Measurements from ENCODE around the gene CDR2.

Gene CDR2

DNA sequence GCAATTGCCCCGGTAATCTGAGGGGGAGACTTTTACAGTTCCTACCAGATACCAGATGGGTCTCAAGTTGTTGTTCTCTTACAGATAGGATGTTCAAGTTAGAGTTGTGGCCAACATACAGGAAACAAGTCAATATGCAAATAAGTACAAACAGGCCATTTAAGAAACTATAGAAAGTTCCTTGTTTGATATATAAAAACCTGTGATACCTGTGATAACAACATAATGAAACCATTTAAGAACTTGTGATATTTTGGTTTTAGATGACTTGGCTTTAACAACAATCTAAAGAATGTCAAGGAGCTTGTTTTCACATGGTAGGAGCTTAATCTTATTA, 16.8 kb downstream of the CDR2 start:
- Histone ChIP-seq H3F3A (ENCODE audit: insufficient read depth) (no peaks in the 10 kb centered on the region), H3K27ac (ENCODE audit: low read depth, low read length) (peak overlapping the region; percentile 50), H3K9ac (ENCODE audit: low read length) (no peak overlapping the region), H3K9me3 (ENCODE audit: insufficient read depth, low read length) (no peaks in the 10 kb centered on the region), H3K4me2 (ENCODE audit: low read depth, low read length, poor library complexity, severe bottlenecking) (peak overlapping the region; percentile 22), H4K20me1 (ENCODE audit: low read depth, low read length) (no peaks in the 10 kb centered on the region), H3K4me3 (ENCODE audit: insufficient read depth, low read length, poor library complexity, severe bottlenecking) (no peak overlapping the region), H3K79me2 (ENCODE audit: insufficient read depth, low read length) (peaks cover 15% of the 10 kb centered on the region), H3K36me3 (ENCODE audit: low read length) (peaks cover 3% of the 10 kb centered on the region; the same call in 1 of the 2 replicates), H3K27me3 (ENCODE audit: low read length) (no peaks in the 10 kb centered on the region), H3K9me2 (replicated peaks; ENCODE audit: insufficient read depth, low read length) (no peaks in the 10 kb centered on the region), H2AFZ (ENCODE audit: low read depth, low read length, severe bottlenecking) (no peak overlapping the region)
- no peak for TF ChIP-seq EZH2phosphoT487 (conservative IDR thresholded peaks at IDR 0.05; ENCODE audit: low read length)
- TF ChIP-seq, protein P1, sequence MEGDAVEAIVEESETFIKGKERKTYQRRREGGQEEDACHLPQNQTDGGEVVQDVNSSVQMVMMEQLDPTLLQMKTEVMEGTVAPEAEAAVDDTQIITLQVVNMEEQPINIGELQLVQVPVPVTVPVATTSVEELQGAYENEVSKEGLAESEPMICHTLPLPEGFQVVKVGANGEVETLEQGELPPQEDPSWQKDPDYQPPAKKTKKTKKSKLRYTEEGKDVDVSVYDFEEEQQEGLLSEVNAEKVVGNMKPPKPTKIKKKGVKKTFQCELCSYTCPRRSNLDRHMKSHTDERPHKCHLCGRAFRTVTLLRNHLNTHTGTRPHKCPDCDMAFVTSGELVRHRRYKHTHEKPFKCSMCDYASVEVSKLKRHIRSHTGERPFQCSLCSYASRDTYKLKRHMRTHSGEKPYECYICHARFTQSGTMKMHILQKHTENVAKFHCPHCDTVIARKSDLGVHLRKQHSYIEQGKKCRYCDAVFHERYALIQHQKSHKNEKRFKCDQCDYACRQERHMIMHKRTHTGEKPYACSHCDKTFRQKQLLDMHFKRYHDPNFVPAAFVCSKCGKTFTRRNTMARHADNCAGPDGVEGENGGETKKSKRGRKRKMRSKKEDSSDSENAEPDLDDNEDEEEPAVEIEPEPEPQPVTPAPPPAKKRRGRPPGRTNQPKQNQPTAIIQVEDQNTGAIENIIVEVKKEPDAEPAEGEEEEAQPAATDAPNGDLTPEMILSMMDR (IDR thresholded peaks at IDR 0.05; ENCODE audit: insufficient read depth, low read length, poor library complexity, severe bottlenecking), result no peak

DNA sequence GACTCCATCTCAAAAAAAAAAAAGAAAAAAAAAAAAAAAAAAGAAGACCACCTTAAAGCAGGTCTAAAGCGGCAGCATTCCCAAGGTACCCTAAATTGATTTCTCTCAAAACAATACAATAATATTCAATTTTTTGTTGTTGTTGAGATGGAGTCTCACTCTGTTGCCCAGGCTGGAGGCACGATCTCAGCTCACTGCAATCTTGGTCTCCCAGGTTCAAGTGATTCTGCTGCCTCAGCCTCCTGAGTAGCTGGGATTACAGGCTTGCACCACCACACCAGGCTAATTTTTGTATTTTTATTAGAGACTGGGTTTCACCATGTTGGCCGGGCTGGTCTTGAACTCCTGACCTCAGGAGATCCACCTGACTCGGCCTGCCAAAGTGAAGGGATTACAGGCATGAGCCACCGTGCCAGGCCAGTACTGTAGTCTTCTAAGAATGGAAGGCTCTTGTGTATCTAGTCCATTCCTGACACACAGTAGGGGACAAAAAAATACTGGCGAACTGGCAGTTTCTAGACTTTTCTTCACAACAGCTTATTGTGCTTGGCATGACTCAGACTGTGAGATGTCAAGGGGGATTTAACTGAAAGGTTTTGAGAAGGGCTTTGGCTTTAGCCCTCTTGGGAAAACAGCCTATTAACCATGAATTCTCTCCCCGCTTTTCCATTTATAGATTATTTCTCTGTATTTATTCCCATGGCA, 17.3 kb downstream of the CDR2 start:
- peak overlapping the region; percentile 22 for H3K4me2 ChIP-seq (ENCODE audit: low read depth, low read length, poor library complexity, severe bottlenecking)
- H3K36me3 ChIP-seq (ENCODE audit: low read length), result 0 out of 2 replicates have a peak, but pooled peaks cover 3% of the 10 kb centered on the region
- no peak overlapping the region for H2AFZ ChIP-seq (ENCODE audit: low read depth, low read length, severe bottlenecking)
- H3K79me2 ChIP-seq (ENCODE audit: insufficient read depth, low read length), result peaks cover 19% of the 10 kb centered on the region
- no peak overlapping the region for H3K9ac ChIP-seq (ENCODE audit: low read length)
- H4K20me1 ChIP-seq (ENCODE audit: low read depth, low read length), result no peaks in the 10 kb centered on the region
- H3K27ac ChIP-seq (ENCODE audit: low read depth, low read length), result peak overlapping the region; percentile 50
- no peaks in the 10 kb centered on the region for H3K9me2 ChIP-seq (replicated peaks; ENCODE audit: insufficient read depth, low read length)
- no peak overlapping the region for H3K4me3 ChIP-seq (ENCODE audit: insufficient read depth, low read length, poor library complexity, severe bottlenecking)
- no peaks in the 10 kb centered on the region for H3F3A ChIP-seq (ENCODE audit: insufficient read depth)
- no peaks in the 10 kb centered on the region for H3K27me3 ChIP-seq (ENCODE audit: low read length)
- H3K9me3 ChIP-seq (ENCODE audit: insufficient read depth, low read length), result no peaks in the 10 kb centered on the region
- TF ChIP-seq EZH2phosphoT487 (conservative IDR thresholded peaks at IDR 0.05; ENCODE audit: low read length), result no peak
- TF ChIP-seq, protein P1 (IDR thresholded peaks at IDR 0.05; ENCODE audit: insufficient read depth, low read length, poor library complexity, severe bottlenecking), result no peak

DNA sequence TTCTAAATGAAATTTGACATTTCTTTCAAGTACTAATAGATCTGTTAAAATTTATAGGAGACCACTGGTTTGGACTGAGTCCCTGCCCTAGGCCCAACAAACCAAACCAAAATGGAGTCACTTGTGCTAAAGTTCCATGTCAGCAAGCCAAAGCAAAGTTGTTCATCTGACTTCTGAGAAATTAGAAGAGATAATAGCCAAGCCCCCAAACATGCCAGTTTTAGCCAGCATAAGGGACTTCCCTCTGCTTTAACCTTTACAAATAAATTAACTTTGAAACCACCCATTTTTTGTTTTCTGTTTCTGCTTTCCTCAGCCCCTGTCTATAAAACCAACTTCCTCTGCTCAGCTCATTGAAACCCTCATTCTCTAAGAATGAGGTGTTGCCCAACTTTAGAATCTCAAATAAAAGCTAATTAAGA, 18.9 kb downstream of the CDR2 start:
- H4K20me1 ChIP-seq (ENCODE audit: low read depth, low read length), result no peaks in the 10 kb centered on the region
- TF ChIP-seq, protein P1 (IDR thresholded peaks at IDR 0.05; ENCODE audit: insufficient read depth, low read length, poor library complexity, severe bottlenecking), result no peak
- TF ChIP-seq EZH2phosphoT487 (conservative IDR thresholded peaks at IDR 0.05; ENCODE audit: low read length), result no peak

More for the DNA sequence above, 18.9 kb downstream of the CDR2 start:
- Histone ChIP-seq H3K9me2 (replicated peaks; ENCODE audit: insufficient read depth, low read length) (no peaks in the 10 kb centered on the region), H3K27ac (ENCODE audit: low read depth, low read length) (no peak overlapping the region), H3K27me3 (ENCODE audit: low read length) (no peaks in the 10 kb centered on the region), H3F3A (ENCODE audit: insufficient read depth) (no peaks in the 10 kb centered on the region), H2AFZ (ENCODE audit: low read depth, low read length, severe bottlenecking) (no peak overlapping the region), H3K4me2 (ENCODE audit: low read depth, low read length, poor library complexity, severe bottlenecking) (no peak overlapping the region), H3K9ac (ENCODE audit: low read length) (no peak overlapping the region), H3K36me3 (ENCODE audit: low read length) (0 out of 2 replicates have a peak, but pooled peaks cover 3% of the 10 kb centered on the region), H3K79me2 (ENCODE audit: insufficient read depth, low read length) (peaks cover 19% of the 10 kb centered on the region), H3K9me3 (ENCODE audit: insufficient read depth, low read length) (no peaks in the 10 kb centered on the region), H3K4me3 (ENCODE audit: insufficient read depth, low read length, poor library complexity, severe bottlenecking) (no peak overlapping the region)
